ENCODE data around the gene CEP170B.

The CEP170B gene

DNA sequence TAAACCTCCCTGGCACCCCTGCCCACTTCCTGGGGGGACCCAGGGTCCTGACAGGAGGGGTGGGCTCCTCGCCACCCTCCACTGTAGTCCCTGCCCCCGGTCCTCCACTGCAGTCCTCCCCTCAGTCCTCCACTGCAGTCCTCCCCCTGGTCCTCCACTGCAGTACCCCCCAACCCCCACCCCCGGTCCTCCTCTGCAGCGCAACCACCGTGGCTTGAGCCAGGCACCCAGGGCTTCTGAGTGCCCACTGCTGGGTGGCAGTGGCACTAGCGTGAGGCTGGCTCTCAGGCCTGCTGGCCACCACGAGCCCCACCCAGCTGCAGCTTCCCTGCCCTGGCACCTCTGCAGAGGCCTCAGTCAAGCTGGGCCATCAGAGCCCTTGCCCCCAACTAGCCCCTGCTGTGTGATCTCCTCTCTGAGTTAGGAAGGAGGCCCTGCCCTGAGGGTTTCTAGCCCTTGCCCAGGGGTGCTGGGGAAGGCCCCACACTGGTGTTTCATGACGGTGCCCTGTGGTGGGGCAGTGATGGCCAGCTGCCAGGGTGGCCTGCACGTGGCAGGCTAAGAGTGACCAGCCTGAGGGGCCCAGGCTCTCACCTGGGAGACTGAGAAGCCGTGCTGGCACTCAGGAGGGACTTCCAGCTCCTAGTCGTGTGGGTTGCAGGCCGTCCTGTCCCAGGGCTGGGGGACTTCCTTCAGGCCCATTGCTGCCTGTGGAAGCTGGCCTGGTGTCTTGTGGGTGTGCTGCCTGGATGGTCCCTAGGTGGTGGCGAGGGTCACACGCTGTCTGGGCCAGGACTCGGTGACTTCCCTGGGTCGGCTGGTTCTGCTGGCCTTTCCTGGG lies 9.7 kb downstream of the CEP170B start:
- no peak for ATAC-seq
- no peak for TF ChIP-seq ESRRG (CRISPR knock-in tag; IDR thresholded peaks at IDR 0.05)
- TF ChIP-seq, protein P1, sequence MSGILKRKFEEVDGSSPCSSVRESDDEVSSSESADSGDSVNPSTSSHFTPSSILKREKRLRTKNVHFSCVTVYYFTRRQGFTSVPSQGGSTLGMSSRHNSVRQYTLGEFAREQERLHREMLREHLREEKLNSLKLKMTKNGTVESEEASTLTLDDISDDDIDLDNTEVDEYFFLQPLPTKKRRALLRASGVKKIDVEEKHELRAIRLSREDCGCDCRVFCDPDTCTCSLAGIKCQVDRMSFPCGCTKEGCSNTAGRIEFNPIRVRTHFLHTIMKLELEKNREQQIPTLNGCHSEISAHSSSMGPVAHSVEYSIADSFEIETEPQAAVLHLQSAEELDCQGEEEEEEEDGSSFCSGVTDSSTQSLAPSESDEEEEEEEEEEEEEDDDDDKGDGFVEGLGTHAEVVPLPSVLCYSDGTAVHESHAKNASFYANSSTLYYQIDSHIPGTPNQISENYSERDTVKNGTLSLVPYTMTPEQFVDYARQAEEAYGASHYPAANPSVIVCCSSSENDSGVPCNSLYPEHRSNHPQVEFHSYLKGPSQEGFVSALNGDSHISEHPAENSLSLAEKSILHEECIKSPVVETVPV (CRISPR knock-in tag; IDR thresholded peaks at IDR 0.05), result no peak
- TF ChIP-seq, protein P2, sequence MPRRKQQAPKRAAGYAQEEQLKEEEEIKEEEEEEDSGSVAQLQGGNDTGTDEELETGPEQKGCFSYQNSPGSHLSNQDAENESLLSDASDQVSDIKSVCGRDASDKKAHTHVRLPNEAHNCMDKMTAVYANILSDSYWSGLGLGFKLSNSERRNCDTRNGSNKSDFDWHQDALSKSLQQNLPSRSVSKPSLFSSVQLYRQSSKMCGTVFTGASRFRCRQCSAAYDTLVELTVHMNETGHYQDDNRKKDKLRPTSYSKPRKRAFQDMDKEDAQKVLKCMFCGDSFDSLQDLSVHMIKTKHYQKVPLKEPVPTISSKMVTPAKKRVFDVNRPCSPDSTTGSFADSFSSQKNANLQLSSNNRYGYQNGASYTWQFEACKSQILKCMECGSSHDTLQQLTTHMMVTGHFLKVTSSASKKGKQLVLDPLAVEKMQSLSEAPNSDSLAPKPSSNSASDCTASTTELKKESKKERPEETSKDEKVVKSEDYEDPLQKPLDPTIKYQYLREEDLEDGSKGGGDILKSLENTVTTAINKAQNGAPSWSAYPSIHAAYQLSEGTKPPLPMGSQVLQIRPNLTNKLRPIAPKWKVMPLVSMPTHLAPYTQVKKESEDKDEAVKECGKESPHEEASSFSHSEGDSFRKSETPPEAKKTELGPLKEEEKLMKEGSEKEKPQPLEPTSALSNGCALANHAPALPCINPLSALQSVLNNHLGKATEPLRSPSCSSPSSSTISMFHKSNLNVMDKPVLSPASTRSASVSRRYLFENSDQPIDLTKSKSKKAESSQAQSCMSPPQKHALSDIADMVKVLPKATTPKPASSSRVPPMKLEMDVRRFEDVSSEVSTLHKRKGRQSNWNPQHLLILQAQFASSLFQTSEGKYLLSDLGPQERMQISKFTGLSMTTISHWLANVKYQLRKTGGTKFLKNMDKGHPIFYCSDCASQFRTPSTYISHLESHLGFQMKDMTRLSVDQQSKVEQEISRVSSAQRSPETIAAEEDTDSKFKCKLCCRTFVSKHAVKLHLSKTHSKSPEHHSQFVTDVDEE (CRISPR knock-in tag; IDR thresholded peaks at IDR 0.05), result no peak

DNA sequence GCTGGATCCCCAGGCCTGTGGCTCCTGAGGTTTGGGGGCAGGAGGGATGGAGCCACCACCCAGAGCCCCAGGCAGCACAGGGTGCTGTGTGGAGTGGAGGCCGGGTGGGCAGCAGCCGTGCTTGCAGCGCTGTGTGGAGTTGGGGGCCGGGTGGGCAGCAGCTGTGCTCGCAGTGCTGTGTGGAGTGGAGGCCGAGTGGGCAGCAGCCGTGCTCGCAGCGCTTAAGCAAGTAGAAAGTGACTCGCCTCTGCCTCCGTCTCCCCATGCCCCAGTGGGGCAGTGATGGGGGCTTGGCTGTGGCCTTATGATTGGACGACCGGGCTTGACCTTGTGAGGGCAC lies 10.3 kb downstream of the CEP170B start:
- no peak for TF ChIP-seq ZFP30 (CRISPR knock-in tag; IDR thresholded peaks at IDR 0.05)
- TF ChIP-seq, protein P3, sequence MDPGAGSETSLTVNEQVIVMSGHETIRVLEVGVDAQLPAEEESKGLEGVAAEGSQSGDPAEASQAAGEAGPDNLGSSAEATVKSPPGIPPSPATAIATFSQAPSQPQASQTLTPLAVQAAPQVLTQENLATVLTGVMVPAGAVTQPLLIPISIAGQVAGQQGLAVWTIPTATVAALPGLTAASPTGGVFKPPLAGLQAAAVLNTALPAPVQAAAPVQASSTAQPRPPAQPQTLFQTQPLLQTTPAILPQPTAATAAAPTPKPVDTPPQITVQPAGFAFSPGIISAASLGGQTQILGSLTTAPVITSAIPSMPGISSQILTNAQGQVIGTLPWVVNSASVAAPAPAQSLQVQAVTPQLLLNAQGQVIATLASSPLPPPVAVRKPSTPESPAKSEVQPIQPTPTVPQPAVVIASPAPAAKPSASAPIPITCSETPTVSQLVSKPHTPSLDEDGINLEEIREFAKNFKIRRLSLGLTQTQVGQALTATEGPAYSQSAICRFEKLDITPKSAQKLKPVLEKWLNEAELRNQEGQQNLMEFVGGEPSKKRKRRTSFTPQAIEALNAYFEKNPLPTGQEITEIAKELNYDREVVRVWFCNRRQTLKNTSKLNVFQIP (CRISPR knock-in tag; IDR thresholded peaks at IDR 0.05; ENCODE audit: borderline replicate concordance, low read depth), result no peak
- no peak for TF ChIP-seq CSDC2 (CRISPR knock-in tag; IDR thresholded peaks at IDR 0.05)
- no peak for TF ChIP-seq ISL1 (CRISPR knock-in tag; IDR thresholded peaks at IDR 0.05)
- no peak for TF ChIP-seq TOX (CRISPR knock-in tag; IDR thresholded peaks at IDR 0.05; ENCODE audit: borderline replicate concordance)
- ATAC-seq, result no peak

DNA sequence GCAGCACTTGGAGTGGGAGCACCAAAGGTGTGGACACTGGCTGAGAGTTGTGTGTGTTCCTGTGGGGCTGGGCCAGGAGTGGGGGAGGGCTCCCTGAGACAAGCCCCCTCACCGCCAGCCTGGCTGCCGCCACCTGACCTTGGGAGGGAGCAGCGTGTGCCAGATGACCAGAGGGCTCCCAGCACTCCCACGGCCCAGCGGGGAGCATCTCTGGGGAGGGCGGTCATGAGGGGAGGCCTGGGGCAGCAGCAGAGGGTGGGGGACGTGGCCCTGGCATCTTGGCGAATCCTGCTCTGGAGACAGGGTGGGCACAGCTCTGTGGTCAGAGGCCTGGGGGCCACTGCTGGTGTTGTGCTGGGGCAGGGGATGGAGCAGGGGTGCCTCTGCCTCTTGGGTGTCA lies 10.7 kb downstream of the CEP170B start:
- TF ChIP-seq TOX (CRISPR knock-in tag; IDR thresholded peaks at IDR 0.05; ENCODE audit: borderline replicate concordance), result no peak
- TF ChIP-seq OSR1 (CRISPR knock-in tag; IDR thresholded peaks at IDR 0.05), result no peak
- TF ChIP-seq ZFP30 (CRISPR knock-in tag; IDR thresholded peaks at IDR 0.05), result no peak
- TF ChIP-seq RARB (CRISPR knock-in tag; IDR thresholded peaks at IDR 0.05), result no peak
- TF ChIP-seq, protein P3 (CRISPR knock-in tag; IDR thresholded peaks at IDR 0.05; ENCODE audit: borderline replicate concordance, low read depth), result no peak
- no peak for TF ChIP-seq ARNTL (CRISPR knock-in tag; IDR thresholded peaks at IDR 0.05; ENCODE audit: borderline replicate concordance, low read depth)
- TF ChIP-seq, protein P4, sequence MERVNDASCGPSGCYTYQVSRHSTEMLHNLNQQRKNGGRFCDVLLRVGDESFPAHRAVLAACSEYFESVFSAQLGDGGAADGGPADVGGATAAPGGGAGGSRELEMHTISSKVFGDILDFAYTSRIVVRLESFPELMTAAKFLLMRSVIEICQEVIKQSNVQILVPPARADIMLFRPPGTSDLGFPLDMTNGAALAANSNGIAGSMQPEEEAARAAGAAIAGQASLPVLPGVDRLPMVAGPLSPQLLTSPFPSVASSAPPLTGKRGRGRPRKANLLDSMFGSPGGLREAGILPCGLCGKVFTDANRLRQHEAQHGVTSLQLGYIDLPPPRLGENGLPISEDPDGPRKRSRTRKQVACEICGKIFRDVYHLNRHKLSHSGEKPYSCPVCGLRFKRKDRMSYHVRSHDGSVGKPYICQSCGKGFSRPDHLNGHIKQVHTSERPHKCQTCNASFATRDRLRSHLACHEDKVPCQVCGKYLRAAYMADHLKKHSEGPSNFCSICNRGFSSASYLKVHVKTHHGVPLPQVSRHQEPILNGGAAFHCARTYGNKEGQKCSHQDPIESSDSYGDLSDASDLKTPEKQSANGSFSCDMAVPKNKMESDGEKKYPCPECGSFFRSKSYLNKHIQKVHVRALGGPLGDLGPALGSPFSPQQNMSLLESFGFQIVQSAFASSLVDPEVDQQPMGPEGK (CRISPR knock-in tag; IDR thresholded peaks at IDR 0.05; ENCODE audit: borderline replicate concordance), result no peak
- TF ChIP-seq ZNF8 (CRISPR knock-in tag; IDR thresholded peaks at IDR 0.05), result no peak
- ATAC-seq, result no peak

DNA sequence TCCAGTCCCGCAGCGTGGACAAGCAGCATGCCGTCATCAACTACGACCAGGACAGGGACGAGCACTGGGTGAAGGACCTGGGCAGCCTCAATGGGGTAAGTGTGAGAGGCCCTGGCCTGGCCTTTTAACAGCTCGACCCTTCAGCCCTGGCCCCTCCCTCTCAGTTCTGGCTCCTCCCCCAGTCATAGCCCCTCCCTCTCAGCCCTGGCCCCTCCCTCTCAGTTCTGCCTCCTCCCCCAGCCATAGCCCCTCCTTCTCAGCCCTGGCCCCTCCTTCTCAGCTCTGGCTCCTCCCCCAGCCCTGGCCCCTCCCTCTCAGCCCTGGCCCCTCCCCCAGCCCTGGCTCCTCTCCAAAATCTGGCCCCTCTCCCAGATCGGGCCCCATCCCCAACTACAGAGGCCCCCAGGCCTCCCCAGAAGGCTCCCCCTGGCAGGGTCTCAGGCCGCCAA lies 11.2 kb downstream of the CEP170B start:
- TF ChIP-seq GLIS3 (CRISPR knock-in tag; IDR thresholded peaks at IDR 0.05) (no peak), ARNTL (CRISPR knock-in tag; IDR thresholded peaks at IDR 0.05; ENCODE audit: borderline replicate concordance, low read depth) (no peak), ZFP3 (CRISPR knock-in tag; IDR thresholded peaks at IDR 0.05) (no peak), PPARA (CRISPR knock-in tag; IDR thresholded peaks at IDR 0.05; ENCODE audit: borderline replicate concordance) (no peak)
- ATAC-seq, result peak; percentile 72

All from SK-N-SH treated with all-trans-retinoic acid at 6 μM for 48 hours (cell line).